GOT3 (cell line): ENCODE measurements around the gene CD47.
A peak's percentile ranks its signal among the peaks of the same experiment; 100 is the strongest.

ENCODE experiments used
- DNase-seq: peaks from one replicate; lab custom pipeline; 2025; ENCODE audit warnings: mixed read lengths; lab: John Stamatoyannopoulos, UW

The CD47 gene

DNA sequence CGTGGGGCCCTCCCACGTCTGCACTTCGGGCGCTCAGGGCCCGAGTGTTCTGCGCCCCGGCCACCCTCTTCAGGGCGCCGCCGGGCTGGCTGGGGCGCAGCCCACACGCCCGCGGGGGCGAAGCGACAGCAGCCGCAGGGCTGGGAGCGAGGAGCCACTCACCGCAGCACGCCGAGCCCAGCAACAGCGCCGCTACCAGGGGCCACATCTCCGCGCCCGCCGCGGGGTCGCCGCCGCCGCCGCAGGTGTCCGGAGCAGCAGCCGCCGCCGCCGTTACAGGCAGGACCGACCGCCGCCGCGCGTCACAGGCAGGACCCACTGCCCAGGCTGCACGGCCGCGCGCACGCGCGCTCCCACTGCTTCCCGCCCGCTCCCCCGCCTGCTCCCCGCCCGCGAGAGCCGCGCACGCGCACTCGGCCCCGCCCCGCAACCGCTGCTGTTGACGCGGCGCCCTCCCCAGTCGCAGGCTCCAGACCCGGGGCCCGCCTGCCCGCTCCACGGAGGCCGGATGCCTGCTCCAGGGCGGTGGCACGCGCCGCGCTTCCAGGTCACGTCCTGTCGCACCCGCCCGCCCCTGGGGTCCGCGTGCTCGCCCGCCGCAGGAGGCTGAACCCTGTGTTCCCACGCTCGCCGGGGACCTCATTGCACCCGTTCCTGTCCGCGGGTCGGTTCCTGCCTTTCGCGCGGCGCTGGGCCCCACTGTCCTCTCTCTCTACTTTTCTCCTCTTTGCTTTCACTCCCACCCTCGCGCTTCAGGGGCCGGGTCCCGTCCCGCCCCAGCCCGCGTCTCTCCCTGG lies at the start of gene CD47:
Gene CD47, minus strand, starts transcription at position 331 of the 797 bp plus-strand sequence. Its CDS starts 123 bp downstream, at position 208.
- DNase-seq, result peak; percentile 90

DNA sequence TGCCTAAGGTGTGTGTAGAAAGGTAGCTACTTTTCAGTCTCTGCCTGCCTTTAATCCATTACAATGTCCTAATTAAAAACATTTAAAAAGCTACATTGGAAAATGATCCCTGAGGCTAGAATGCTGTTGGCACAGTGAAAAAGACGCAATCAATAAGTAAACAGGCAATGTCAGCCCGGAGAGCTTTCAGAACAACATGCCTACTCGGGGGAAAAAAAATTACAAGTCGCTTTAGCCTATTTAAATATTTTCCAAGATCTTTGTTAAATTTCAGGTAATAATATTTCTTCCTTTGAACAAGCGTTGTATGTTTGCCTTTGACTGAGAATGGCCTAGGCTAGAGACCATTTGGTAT lies 46.6 kb upstream of the CD47 start:
- DNase-seq, result no peak

DNA sequence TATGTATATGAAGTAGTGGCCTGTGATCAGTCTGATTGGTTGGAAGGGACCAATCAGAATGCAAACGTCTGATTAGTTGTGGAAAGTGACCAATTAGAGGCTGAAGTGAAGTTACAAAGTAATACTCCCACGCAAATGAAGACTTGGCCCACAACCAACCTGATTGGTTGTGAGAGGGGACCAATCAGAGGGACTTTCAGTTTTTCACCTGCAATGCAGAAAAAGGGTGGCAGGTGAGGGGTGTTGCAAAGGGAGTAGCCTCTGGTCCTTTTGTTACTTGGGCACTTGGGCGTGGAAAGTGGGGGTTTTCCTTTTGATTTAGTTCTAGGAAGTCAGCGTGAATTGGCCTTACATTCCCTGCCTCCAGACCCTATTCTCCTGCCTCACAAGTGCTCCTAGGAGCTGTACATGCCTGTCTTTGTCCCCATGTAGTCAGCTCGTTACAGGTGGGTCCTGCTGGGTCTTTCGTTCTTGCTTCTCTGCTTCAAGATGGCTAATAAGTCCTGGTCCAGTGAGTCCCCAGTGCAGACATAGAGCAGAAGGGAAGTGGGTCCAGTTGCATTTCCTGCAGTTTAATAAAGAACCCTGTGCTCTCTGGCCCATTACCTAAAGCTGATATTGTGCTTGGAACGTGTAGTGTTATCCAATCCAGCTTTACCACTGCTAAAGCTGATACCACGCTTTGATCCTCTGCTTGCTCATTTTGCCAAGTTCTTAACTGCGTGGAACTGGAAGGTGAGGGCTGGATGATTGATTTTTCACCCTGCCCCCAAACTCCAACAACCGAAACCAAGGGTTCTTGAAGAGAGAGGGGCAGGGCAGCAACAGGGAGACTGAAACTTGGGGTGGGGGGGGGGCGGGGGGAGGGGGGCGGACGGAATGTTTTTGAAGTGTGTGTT lies 46.0 kb upstream of the CD47 start:
- no peak for DNase-seq

DNA sequence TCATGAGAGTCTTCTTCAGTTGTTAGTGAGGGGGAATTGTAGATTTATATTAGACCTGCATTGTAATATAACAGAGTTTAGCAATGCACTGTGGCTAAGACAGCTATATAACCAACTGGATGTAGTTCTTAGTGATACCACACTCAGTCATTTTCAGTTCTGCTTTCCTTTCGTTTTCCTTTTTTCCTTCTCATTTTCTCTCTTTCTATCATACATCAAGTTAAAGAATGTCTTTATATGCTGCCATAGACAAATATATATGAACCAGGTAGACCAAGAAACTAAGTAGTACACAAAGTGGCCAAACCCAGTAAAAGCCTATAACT lies 43.7 kb upstream of the CD47 start:
- DNase-seq, result no peak

DNA sequence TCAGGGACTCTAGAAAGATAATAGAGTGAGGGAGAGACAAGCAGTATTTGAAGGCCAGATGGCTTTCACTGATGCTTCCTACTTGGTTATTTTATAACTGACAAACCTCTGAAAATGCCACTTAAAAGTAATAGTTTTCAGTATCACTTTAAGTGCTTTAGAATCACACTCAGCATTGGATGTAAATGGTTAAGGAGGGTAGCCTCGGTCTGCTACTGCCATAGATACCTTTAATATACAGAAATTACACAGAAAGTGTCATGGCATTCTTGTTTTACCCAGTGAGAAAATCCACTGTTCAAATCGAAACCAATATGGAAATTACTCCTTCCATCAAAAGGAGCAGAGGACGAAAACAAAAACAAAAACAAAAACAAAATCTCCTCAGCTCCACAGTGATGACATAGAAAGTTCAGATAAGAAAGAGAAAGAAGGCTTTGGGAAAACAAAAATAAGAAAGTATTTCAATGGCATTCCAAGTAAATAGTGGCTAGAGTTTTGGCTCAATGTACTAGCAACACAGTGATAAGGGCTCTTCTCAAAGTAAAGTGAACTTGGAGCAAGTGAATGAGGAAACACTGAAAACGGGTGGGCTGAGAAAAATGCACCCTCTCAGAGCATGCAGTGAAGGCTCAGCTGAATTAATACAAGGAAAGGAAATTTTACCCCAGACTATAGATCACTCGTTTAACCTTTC lies 43.2 kb upstream of the CD47 start:
- no peak for DNase-seq

DNA sequence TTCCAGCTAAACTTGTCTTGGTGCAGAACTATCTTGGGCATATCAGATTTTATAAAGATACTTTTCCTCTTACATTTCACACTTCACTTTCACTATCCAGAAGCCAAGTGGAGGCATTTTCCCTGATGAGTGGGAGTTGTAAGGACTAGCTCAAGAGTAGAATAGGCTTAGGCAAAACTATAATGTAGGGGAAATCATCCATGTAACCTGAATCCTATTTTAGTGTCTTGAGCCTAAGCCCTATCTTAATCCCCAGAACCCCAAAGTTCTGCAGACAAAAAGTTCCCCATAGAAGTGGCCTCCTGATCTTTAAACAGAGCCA lies 42.2 kb upstream of the CD47 start:
- no peak for DNase-seq

DNA sequence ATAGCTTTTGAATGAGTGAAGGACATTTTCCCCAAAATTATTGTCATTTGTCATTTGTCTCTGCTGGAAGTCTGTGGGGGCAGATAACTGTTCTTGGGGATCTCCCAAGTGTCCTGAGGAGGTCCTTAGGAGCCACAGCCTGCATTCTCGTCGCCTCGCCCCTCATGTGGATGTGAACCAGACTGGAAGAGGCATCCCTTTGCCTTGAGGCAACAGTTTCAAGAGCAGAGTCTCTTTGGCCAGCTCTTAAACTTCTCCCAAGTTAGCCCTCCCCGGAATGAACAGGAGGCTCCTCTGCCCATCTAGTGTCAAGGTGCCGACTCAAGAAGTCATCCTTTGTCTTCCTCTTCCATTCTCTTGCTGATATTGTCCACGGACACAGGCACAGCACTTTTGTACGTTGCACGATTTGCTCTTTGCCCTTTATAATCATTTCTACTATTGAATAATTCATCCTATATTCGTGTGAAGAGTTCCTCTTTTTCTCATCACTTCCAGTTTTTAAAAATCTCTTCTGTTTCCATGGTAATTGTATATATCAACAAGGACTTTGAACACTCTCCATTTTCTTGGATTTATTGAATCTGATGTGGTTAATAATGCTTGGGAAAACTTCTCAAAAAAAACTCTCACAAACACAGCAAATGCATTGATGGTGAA lies 40.8 kb upstream of the CD47 start:
- no peak for DNase-seq

DNA sequence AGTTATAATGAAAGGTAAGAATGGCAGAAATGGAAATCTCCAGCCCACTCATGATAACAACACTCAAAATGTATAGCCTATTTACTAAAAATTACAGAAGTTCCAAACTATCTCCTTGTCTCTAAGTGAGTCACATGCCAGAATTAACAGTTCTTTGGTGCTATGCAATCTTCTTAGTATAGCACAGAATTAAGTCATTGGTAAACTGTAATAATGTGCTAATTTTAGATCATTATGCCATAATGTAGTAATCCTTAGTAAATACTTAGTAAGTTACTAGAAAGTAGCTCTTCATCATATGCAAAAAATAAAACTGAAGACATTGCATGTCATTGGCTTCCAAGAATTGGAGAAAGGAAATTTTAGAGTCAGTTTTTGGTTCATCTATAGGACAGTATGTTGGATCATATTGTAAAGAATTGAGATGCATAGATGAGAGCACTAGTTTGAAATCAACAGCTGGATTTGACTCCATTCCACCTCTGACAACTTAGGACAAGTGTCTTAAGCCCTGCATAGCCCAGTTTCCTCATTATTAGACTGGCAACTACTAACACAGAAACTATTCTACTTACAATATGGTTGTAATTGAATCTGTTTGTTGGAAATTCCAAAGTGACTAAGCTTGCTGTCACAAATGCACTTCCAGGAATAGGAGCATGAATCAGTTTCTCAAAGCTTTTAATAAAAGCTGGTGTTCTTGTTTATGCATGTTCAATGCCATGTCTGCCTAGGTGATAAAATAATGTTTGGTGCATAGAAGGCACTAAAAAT lies 40.1 kb upstream of the CD47 start:
- no peak for DNase-seq

DNA sequence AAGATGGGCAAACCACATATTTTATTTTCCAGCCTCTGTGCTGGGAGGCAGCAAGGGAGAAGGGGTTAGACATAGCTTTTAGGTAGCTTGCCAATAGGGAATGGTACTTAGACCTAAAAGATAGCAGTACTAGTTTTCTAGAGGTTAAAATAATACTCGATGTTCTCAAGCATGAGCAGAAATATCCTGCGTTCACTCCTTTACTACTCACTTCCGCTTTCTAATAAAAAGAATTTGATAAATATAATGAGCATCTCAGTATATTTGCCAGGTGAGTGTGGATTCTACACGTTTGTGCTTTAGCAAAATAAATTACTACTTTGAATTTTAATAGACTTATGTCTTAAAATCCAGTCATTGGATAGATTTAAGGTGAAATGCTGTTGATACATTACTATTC lies 39.4 kb upstream of the CD47 start:
- DNase-seq, result no peak

DNA sequence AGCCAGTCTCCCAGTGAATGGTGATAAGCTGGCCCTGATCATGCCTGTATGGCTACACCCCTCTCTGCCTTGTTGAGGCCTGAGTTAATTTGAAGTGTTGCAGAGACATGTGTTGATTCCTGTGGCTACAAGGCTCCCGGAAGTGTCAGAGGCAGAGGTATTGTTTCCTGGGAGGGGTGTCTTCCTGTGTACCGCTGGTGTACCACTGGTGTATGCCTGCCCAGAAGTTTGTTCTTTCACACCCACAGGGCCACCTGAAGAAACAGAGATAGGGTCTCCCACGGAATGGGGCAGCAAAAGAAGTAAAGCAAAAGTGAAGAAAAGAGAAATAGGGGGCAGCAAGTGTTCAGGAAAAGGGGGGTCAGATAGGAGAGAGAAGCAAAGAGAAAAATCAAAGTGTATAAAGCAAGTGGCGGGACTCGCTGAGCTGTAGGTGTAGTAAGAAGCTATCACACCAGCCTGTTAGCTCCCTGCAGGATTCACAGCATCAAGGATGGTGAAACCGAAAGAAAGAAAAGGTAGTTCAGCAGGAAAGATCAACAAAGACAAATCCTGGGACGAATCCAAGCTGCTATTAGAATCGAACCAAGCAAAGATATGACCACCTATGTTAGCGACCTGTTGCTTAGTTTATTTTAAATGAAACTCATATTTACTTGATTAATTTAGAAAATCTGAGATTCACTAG lies 36.6 kb upstream of the CD47 start:
- no peak for DNase-seq

DNA sequence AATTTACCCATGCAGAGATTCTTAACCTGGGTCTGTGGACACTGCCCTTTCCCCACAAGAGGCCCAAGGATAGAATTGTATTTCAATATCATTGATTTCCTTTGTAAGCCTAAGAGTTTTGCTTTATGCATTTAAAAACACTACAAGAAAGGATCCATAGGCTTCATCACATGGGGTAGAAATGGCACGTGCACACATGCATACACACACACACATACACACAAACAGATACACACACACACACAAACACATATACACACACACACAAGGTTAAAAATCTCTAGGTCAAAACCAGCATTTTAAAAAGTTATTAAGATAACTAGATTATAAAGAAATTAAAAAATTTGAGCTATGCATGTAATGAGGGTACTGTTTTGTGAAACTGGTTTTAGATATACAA lies 35.5 kb upstream of the CD47 start:
- DNase-seq, result no peak

DNA sequence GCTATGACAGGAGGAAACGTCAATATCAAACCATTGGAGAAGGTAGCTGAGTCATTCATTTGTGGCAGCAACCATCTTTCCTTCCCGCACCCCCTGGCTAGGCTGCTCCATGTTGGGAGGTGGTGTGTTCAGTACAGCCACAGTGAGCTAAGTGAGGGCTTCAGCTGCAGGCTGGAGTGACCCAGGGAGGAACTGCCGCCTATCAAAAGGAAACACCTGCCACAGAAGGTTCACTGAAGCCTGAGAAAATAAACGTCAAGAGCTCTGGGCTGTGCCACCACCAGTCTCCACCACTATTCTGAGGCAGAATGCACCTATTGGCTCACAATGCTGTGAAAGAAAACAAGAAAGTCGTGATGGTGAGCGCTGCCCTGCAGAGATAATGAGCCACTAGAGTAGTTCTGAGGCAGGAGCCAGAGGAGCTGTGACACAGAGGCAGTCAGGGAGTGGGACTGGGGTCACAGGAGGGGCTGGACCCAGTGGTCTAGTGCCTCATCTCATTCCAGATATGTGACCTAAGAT lies 34.8 kb upstream of the CD47 start:
- DNase-seq, result no peak

DNA sequence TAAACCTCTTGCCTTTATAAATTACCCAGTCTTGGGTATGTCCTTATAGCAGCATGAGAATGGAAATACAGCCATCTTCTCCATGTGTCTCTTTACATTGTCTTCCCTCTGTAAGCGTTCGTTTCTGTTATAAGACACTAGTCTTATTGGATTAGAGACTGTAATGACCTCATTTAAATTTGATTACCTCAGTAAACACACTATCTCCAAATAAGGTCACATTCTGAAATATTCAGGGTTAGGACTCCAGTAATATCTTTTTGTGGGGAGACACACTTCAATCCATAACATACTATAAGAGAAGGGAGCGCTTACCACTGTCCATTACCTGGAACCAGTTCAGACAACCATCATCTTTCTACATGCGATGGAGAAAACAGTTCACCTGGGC lies 34.3 kb upstream of the CD47 start:
- no peak for DNase-seq

DNA sequence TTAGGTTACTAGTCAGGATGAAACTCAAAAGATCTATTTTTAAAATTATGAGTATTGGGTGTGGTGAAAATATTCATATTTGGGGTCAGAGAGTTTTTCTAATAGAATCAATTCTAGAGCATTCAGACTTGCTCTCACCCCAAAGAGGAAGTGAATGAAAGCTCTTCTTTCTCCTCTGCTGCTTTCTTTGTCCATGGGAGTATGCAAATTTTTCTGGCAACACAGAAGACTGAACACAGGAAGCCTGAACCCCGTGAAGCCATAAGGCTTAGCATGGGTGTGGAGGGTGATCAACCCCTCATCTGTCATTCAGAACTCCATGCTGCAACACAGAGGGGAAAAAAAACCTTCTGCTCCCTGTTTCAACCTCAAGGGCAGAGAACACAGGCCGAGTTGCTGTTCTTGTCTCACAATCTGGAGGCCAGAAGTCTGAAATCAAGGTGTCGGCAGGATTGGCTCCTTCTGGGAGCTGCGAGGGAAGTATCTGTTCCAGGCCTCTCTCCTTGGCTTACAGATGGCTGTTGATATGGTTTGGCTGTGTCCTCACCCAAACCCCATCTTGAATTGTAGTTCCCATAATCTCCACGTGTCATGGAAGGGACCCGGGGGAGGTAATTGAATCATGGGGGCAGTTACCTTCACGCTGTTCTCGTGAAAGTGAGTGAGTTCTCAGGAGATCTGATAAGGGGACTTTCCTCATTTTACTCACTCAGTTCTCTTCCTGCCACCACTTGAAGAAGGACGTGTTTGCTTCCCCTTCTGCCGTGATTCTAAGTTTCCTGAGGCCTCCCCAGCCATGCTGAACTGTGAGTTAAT lies 33.7 kb upstream of the CD47 start:
- DNase-seq, result no peak

DNA sequence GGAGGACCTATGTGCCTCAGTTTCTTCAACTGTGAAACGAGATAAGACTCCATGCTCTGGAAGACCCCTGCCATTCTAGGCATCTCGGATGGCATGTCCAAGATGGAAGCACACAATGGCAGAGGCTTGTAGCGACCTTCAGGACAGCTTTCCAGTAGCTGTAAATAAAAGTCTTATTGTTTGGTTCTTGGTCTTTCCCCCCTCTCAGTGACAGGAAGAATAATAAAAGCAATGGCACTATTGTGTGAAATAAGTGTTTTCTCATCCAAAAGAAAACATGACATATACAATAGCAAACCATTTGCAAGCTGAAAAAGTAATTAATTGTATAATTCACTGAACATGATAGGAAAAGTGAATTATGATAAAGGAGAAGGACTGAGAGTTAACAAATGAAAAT lies 32.5 kb upstream of the CD47 start:
- no peak for DNase-seq

DNA sequence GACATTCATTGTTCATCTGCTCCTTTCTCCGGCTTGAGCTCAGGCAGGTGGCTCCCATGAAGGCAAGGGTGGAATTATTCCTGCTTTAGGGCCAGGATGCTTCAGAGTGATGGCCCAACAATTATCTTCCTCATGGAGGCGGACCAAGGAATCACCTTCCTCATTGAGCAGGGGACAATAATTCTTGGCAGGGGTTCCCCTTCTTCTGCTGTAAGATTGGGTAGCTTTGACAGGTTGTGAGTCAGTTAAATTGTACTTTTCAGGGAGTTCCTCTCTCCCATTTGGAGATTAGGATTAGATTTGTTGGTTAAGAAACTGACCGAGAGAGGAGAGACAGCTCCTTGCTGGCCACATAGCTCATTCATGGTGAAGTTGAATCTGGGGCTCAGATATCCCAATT lies 31.4 kb upstream of the CD47 start:
- no peak for DNase-seq

DNA sequence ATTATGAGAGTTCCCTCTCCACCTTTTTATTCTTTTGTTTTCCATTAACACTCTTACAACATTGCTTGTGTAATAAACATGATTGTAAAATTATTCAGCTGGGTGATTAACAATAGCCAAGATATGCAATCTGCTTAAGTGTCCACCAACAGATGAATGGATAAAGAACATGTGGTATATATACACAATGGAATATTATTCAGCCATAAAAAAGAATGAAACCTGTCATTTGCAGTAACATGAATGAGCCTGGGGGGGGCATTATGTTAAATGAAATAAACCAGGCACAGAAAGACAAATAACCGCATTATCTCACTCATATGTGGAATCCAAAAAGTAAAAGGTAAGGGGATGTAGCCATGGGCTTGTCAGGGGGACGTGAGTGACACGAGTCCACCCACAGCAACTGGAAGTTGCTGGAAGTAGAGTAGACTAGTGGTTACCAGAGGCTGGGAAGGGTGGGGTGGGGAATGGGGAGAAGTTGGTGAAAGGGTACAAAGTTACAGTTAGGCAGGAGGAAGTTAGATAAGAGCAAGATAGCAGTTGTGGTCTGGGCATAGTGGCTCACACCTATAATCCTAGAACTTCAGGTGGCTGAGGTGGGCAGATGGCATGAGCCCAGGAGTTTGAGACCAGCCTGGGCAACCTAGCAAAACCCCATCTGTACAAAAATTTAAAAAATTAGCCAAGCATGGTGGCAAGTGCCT lies 28.7 kb upstream of the CD47 start:
- DNase-seq, result no peak

DNA sequence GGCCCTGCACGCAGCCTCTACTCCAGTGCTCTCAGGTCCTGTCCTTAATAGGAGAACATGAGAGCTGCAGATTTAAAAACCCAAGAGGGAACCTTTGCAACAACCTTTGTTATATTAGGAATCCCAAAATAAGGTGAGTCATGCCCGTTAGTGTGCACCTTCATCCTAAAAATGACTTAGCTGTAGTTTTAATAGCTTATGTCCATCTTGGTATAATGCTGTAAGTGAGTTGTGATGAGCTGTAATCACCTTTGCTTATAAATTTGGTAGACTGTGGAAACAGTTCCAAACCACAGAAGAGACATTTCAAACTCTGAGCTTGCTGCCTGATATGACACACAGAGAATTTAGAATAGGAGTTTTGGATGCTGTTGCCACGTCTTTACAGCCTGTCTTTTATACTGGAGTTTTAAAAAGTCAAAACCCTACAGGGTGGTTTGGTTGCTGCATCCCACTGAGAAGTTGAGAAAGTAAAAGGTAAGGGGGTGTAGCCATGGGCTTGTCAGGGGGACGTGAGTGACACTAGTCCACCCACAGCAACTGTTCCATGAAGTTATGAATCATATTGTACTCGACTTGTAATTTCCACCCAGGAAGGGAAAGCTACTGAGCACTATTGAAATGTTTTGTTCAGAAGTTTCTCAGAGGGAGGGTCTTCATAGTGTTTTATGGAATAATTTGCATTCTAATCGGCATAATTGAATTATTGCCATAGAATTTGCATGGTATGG lies 27.4 kb upstream of the CD47 start:
- no peak for DNase-seq
